ENCODE measurements around the gene PCSK4.

PCSK4 gene

GRCh38 chr19:1469255-1470054, 20.7 kb downstream of the PCSK4 start:
- no peak overlapping the region for H3K4me3 ChIP-seq (ENCODE audit: low read depth, low read length)
- no peak for TF ChIP-seq CTCF (IDR thresholded peaks at IDR 0.05; ENCODE audit: low read depth, low read length)

GRCh38 chr19:1468821-1469254, 21.3 kb downstream of the PCSK4 start:
- TF ChIP-seq CTCF (IDR thresholded peaks at IDR 0.05; ENCODE audit: low read depth, low read length): no peak
- 0 out of 2 replicates have a peak overlapping the region, but pooled peaks have one; percentile 16 for H3K4me3 ChIP-seq (ENCODE audit: low read depth, low read length)

DNA sequence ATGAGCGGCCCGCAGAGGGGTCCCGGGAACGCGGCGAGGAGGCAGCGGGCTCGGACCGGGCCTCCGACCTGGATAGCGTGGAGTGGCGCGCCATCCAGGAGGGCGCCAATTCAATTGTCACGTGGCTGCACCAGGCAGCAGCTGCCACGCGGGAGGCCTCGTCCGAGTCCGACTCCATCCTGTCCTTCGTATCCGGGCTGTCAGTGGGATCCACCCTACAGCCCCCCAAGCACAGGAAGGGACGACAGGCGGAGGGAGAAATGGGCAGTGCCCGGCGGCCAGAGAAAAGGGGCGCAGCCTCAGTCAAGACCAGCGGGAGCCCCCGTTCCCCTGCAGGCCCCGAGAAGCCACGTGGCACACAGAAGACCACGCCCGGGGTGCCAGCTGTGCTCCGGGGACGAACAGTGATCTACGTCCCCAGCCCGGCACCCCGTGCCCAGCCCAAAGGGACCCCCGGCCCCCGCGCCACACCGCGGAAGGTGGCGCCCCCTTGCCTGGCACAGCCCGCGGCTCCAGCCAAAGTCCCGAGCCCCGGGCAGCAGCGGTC, 21.8 kb downstream of the PCSK4 start:
- H3K4me3 ChIP-seq (ENCODE audit: low read depth, low read length): 0 out of 2 replicates have a peak overlapping the region, but pooled peaks have one; percentile 16
- no peak for TF ChIP-seq CTCF (IDR thresholded peaks at IDR 0.05; ENCODE audit: low read depth, low read length)

DNA sequence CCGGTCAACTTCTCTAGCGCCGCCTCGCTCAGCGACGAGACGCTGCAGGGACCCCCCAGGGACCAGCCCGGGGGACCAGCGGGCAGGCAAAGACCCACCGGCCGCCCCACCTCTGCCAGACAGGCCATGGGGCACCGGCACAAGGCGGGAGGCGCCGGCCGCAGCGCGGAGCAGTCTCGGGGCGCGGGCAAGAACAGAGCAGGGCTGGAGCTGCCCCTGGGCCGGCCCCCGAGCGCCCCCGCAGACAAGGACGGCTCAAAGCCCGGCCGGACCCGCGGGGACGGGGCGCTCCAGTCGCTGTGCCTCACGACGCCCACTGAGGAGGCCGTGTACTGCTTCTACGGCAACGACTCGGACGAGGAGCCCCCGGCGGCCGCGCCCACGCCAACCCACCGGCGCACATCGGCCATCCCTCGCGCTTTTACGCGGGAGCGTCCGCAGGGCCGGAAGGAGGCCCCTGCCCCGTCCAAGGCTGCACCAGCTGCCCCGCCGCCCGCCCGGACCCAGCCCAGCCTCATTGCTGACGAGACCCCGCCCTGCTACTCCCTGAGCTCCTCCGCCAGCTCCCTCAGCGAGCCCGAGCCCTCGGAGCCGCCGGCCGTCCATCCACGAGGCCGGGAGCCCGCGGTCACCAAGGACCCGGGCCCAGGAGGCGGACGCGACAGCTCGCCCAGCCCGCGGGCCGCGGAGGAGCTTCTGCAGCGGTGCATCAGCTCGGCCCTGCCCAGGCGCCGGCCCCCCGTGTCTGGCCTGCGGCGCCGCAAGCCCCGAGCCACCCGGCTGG, 22.5 kb downstream of the PCSK4 start:
- no peak for TF ChIP-seq CTCF (IDR thresholded peaks at IDR 0.05; ENCODE audit: low read depth, low read length)
- H3K4me3 ChIP-seq (ENCODE audit: low read depth, low read length): no peak overlapping the region

- TF ChIP-seq CTCF (IDR thresholded peaks at IDR 0.05; ENCODE audit: low read depth, low read length): no peak
- H3K4me3 ChIP-seq (ENCODE audit: low read depth, low read length): no peak overlapping the region
These were observed 23.0 kb downstream of the PCSK4 start for GRCh38 chr19:1467215-1467489.

GRCh38 chr19:1466461-1467214, 23.5 kb downstream of the PCSK4 start:
- no peak overlapping the region for H3K4me3 ChIP-seq (ENCODE audit: low read depth, low read length)
- no peak for TF ChIP-seq CTCF (IDR thresholded peaks at IDR 0.05; ENCODE audit: low read depth, low read length)

Measured in WI38 (cell line).